ENCODE data around the gene INHBE. TPM values are rescaled to one million over a fixed set of nuclear protein-coding genes. Genes with fewer than 3 reads are reported as not detected.

The INHBE gene
- total and polyA plus RNA-seq, 2 experiments from 2014 or later = 5.6 to 29.0 TPM

DNA sequence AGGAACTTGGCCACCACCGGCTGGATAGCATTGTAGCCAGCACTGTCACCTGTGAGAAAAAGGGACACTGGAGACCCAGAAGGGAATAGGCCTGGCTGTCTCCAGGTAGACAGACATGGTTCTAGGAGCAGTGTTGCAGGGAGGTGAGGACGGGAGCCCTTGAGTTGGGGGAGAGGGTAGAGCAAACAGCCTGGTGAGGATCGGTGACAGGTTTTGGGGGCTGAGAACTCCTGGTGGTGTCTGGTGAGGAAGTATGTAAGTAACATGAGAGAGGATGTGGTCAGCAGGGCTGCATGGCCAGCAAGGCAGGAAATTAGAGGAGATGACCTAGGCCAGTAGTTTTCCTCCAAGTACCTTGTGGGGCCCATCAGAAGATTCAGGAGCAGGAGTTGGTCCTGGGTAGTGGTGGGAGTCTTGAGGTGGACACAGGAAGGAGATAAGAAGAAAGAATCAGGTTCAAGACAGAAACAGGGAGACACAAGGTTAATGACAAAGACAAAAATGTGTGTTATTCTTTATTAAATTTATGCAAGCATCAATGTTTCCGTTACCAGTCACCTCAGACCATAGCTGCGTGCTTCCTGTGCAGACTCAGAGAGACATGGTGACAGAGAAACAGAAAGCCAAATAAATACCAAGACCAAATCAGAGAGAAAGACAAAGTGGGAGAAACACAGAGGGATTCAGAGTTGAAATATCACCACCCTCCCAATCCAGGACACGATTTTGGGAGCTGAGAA is 24.4 kb downstream of the INHBE start, which contains the start of gene ARHGAP9:
Gene ARHGAP9 (minus strand): TSS at position 491 of the 740 bp plus-strand sequence. CDS start 460 bp downstream, at position 31.
- DNase-seq (ENCODE audit: low spot score) (no peak), ATAC-seq (no peak)
- H3K9me2 ChIP-seq (ENCODE audit: insufficient read depth) = no peaks in the 10 kb centered on the region
- Mint-ChIP-seq H3K27me3 (ENCODE audit: insufficient read depth, low read depth, poor library complexity) (peaks cover 41% of the 10 kb centered on the region), H3K9me3 (no peaks in the 10 kb centered on the region; the same call in 2 of the 3 replicates), H3K27ac (no peak within 1 kb of the TSS), H3K4me1 (peaks cover 54% of the 10 kb centered on the region), H3K36me3 (ENCODE audit: low read depth) (peaks cover 2% of the 10 kb centered on the region; the same call in 1 of the 3 replicates), H3K4me3 (no peak within 1 kb of the TSS; the same call in 2 of the 3 replicates)
- H3F3A ChIP-seq (replicated peaks; ENCODE audit: low read depth) = peaks cover 9% of the 10 kb centered on the region
- no peaks in the 10 kb centered on the region for H3K36me3 ChIP-seq (ENCODE audit: insufficient read depth)
- no peak within 1 kb of the TSS for H3K27ac ChIP-seq (ENCODE audit: low read depth)
- H3K4me1 ChIP-seq (ENCODE audit: insufficient read depth) = peaks cover 43% of the 10 kb centered on the region
- no peak within 1 kb of the TSS for H2AFZ ChIP-seq
- no peaks in the 10 kb centered on the region for H3K79me2 ChIP-seq (replicated peaks; ENCODE audit: insufficient read depth)
- H4K20me1 ChIP-seq (replicated peaks; ENCODE audit: insufficient read depth) = no peaks in the 10 kb centered on the region
- H3K4me3 ChIP-seq = no peak within 1 kb of the TSS
- peaks cover 29% of the 10 kb centered on the region for H3K27me3 ChIP-seq (ENCODE audit: insufficient read depth)
- no peak within 1 kb of the TSS for H3K4me2 ChIP-seq
- TF ChIP-seq, protein P1, sequence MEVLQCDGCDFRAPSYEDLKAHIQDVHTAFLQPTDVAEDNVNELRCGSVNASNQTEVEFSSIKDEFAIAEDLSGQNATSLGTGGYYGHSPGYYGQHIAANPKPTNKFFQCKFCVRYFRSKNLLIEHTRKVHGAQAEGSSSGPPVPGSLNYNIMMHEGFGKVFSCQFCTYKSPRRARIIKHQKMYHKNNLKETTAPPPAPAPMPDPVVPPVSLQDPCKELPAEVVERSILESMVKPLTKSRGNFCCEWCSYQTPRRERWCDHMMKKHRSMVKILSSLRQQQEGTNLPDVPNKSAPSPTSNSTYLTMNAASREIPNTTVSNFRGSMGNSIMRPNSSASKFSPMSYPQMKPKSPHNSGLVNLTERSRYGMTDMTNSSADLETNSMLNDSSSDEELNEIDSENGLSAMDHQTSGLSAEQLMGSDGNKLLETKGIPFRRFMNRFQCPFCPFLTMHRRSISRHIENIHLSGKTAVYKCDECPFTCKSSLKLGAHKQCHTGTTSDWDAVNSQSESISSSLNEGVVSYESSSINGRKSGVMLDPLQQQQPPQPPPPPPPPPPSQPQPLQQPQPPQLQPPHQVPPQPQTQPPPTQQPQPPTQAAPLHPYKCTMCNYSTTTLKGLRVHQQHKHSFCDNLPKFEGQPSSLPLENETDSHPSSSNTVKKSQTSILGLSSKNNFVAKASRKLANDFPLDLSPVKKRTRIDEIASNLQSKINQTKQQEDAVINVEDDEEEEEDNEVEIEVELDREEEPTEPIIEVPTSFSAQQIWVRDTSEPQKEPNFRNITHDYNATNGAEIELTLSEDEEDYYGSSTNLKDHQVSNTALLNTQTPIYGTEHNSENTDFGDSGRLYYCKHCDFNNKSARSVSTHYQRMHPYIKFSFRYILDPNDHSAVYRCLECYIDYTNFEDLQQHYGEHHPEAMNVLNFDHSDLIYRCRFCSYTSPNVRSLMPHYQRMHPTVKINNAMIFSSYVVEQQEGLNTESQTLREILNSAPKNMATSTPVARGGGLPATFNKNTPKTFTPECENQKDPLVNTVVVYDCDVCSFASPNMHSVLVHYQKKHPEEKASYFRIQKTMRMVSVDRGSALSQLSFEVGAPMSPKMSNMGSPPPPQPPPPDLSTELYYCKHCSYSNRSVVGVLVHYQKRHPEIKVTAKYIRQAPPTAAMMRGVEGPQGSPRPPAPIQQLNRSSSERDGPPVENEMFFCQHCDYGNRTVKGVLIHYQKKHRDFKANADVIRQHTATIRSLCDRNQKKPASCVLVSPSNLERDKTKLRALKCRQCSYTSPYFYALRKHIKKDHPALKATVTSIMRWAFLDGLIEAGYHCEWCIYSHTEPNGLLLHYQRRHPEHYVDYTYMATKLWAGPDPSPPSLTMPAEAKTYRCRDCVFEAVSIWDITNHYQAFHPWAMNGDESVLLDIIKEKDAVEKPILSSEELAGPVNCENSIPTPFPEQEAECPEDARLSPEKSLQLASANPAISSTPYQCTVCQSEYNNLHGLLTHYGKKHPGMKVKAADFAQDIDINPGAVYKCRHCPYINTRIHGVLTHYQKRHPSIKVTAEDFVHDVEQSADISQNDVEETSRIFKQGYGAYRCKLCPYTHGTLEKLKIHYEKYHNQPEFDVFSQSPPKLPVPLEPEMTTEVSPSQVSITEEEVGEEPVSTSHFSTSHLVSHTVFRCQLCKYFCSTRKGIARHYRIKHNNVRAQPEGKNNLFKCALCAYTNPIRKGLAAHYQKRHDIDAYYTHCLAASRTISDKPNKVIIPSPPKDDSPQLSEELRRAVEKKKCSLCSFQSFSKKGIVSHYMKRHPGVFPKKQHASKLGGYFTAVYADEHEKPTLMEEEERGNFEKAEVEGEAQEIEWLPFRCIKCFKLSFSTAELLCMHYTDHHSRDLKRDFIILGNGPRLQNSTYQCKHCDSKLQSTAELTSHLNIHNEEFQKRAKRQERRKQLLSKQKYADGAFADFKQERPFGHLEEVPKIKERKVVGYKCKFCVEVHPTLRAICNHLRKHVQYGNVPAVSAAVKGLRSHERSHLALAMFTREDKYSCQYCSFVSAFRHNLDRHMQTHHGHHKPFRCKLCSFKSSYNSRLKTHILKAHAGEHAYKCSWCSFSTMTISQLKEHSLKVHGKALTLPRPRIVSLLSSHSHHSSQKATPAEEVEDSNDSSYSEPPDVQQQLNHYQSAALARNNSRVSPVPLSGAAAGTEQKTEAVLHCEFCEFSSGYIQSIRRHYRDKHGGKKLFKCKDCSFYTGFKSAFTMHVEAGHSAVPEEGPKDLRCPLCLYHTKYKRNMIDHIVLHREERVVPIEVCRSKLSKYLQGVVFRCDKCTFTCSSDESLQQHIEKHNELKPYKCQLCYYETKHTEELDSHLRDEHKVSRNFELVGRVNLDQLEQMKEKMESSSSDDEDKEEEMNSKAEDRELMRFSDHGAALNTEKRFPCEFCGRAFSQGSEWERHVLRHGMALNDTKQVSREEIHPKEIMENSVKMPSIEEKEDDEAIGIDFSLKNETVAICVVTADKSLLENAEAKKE (CRISPR knock-in tag; IDR thresholded peaks at IDR 0.05) = no peak
- TF ChIP-seq STAT1 (IDR thresholded peaks at IDR 0.05; ENCODE audit: unreplicated experiment) (no peak), ZNF331 (CRISPR knock-in tag; IDR thresholded peaks at IDR 0.05; ENCODE audit: low read depth) (no peak), ZNF114 (CRISPR knock-in tag; IDR thresholded peaks at IDR 0.05) (no peak)

DNA sequence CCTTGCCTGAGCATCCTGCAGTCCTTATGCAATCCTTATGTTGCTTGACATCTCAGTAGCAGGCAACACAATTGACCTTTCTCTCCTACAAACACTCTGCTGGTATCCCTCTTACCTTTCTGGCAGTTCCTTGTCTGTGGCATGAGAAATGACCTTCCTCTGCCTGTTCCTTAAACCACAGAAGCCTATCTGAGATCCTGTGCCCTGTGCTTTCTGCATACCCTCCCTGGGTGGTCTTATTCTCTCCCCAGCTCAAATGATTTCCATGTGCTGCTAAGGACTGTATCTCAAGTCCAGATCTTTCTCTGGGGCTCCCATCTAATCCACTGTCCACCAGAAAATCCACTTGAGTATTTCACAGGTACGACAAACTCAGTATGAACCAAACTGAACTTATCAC is 26.6 kb downstream of the INHBE start:
- no peak overlapping the region; the same call in 1 of the 2 replicates for H3K27ac Mint-ChIP-seq
- DNase-seq (ENCODE audit: low spot score) = no peak
- H3K27me3 Mint-ChIP-seq (ENCODE audit: insufficient read depth, low read depth, poor library complexity) = peaks cover 21% of the 10 kb centered on the region
- TF ChIP-seq, protein P1 (CRISPR knock-in tag; IDR thresholded peaks at IDR 0.05) = no peak
- no peak for TF ChIP-seq POLR2AphosphoS5 (IDR thresholded peaks at IDR 0.05; ENCODE audit: low read depth)

More for the DNA sequence above, 26.6 kb downstream of the INHBE start:
- Histone ChIP-seq H3K27ac (ENCODE audit: low read depth) (peak overlapping the region; percentile 78), H3K9me2 (ENCODE audit: insufficient read depth) (no peaks in the 10 kb centered on the region), H3K4me1 (ENCODE audit: insufficient read depth) (peaks cover 28% of the 10 kb centered on the region), H3K4me3 (no peak overlapping the region), H4K20me1 (replicated peaks; ENCODE audit: insufficient read depth) (no peaks in the 10 kb centered on the region), H3K27me3 (ENCODE audit: insufficient read depth) (peaks cover 8% of the 10 kb centered on the region), H3K79me2 (replicated peaks; ENCODE audit: insufficient read depth) (no peaks in the 10 kb centered on the region), H3K36me3 (ENCODE audit: insufficient read depth) (no peaks in the 10 kb centered on the region), H3F3A (replicated peaks; ENCODE audit: low read depth) (no peaks in the 10 kb centered on the region), H3K4me2 (peak overlapping the region; percentile 38; the same call in 1 of the 2 replicates), H2AFZ (peak overlapping the region; percentile 29; the same call in 1 of the 2 replicates)
- H3K9me3 Mint-ChIP-seq = no peaks in the 10 kb centered on the region
- no peaks in the 10 kb centered on the region; the same call in 2 of the 3 replicates for H3K36me3 Mint-ChIP-seq (ENCODE audit: low read depth)
- no peak for ATAC-seq
- H3K4me1 Mint-ChIP-seq = peaks cover 40% of the 10 kb centered on the region
- H3K4me3 Mint-ChIP-seq = no peak overlapping the region; the same call in 2 of the 3 replicates
